Ovary (tissue), 3 donors: ENCODE data around the gene PRDX3.

Experiments used
- CTCF ChIP-seq, 3 donors: fragments of 450-650 bp in 2 of 3; fragments of 200-600 bp in 1 of 3; IDR thresholded peaks; one replicate each; pipeline versions ENCODE4 v1.5.1 to v1.8.0; 2016 to 2022; ENCODE audit warnings: antibody characterized with exemption in 3 of 3, mild to moderate bottlenecking in 1 of 3
- POLR2A ChIP-seq: fragments of 450-650 bp; IDR thresholded peaks from one replicate; pipeline ENCODE4 v1.6.1; 2017; ENCODE audit warnings: antibody characterized with exemption, mild to moderate bottlenecking, moderate library complexity
- donor health status: DM: no; HTN: no; CAD: no.

GRCh38 chr10:119199231-119199992 lies 20.8 kb upstream of the PRDX3 start:
- TF ChIP-seq CTCF (IDR thresholded peaks at IDR 0.05), result peak; percentile 47 to 83 (median 78)
- no peak for TF ChIP-seq POLR2A
